Left renal pelvis (tissue), 4 donors: ENCODE measurements around the gene TSPAN3. TPM values are rescaled to one million over a fixed set of nuclear protein-coding genes. Genes with fewer than 3 reads are reported as not detected.

ENCODE experiments used
- DNase-seq, 4 donors: peaks; one replicate each; pipeline ENCODE4 v3.0.0-alpha.2; 2013; ENCODE audit warnings: low read depth in 4 of 4, low spot score in 3 of 4
- polyA plus RNA-seq, 4 donors: library from polyadenylated mRNA; unstranded; fragments of 120-200 nt; gene quantifications; one replicate each; pipeline ENCODE4 v1.2.1, GENCODE V29; 2013; ENCODE audit not compliant: insufficient read length in 4 of 4

TSPAN3 gene
- polyA plus RNA-seq, result 100 to 1,000 TPM; 394 to 522 (median 451) TPM

DNA sequence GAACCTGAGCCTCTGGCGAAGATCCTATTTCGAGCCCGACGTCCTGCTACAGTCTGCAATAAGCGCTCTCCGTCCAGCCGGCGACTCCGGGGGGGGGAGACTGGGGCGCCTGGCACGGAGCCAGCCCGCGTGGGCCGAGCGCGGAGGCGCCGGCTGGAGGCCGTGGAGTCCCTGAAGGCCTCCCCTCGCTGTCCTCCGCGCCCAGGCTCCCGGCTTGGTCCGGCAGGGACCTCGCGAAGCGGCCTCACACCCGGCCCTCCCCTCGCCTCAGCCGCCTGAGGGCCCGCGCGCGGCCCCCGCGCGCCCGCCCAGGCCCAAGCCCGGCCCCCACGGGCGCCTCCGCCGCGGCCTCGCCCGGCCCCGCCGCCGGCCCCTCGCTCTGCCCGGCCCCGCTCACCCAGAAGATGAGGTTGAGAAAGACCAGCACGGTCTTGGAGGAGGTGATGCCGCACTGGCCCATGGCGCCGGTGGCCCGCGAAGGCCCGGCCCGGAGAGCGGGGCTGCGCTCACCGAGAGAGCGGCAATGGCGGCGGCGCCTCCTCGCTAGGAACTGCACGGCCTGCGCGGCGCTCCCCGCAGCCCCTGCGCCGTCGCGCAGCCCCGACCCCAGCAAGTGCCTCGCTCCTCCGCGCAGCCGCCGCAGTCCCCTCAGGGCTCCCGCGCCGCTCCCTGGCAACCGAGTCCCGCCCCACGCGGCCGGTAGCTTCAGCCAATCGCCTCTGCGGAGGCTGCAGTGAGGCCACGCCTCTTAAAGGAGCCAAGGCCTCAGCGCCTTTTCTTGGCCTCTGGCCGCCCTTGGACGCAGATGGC is at the start of gene TSPAN3:
TSPAN3 (minus strand) TSS at position 615 of the 810 bp plus-strand sequence; CDS start at position 460, 155 bp downstream.
- peak; percentile 85 to 87 (median 86) for DNase-seq

DNA sequence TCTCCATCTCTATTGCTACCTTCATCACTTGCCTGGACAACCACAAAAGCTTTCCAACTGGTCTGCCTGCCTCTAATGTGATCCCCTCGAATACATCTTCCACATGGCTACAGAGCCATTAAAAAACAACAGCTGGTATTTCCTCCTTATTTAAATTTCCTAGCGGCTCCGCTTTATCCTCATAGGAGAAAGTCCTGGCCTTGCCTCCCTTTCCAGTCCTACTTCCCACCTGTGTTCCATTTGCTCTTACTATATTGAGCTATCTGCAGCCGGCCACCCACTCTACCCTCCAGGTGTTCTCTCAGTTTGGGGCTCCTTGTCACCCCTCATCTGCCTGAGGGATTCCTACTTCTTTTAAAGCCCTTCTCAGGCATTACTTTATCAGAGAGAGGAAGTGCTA is 49.7 kb upstream of the TSPAN3 start:
- DNase-seq, result no peak

DNA sequence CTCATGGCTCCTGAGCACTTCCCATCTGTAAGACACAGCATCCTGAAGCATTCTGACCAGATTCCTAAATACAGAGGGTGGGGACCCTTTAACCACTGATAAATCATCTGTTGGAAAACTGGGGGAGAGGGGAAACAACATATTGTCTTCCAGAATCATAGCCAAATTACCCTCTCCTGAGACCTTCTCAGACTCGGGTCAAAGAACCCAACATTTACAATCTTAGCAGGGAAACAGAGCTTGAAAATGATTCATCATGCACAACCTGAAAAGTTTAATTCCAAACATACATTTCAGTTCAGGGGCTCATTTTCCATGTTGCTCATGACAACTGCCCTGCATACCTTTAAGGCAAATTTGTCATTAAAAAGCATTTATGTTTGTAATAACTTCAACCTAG is 48.5 kb upstream of the TSPAN3 start:
- no peak for DNase-seq

DNA sequence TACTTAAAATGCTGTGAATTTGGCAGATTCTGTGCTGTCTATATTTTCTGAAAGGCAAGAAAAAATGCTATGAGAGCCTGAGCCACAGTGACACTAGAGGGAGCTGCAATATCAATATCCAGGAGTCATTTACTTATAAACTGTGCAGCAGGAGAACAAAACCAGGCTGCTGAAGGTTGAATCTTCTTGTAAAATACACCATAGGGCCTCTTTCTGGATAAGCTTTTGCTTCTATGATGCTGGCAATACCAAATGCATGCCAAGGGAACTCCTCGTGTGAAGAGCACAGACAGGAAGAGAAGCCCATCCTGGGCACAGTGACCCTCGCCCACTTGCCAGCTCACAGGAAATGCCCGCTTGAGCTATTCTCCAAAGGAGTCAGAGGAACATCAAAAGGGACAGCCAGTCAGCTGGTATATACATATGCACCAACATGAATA is 48.0 kb upstream of the TSPAN3 start:
- peak; percentile 47 to 65 (median 50) for DNase-seq

DNA sequence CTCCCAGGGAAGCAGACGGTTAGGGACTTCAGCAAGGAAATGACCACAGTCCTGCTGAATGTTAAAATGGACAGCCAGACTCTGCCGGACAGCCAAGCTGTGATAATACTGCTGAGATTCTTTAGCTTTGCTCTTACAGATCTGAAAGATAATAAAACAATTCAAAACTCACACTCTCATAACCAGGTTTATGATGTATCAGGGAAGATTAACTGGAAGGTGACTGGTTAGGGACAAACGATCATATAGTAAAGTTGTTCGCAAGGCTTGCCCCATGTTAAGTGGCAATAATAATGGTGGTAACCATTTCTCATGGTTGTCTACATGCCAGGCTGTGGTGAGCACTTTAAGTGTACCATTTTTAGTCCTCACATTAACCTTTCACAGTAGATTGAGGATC is 44.3 kb upstream of the TSPAN3 start:
- no peak for DNase-seq

DNA sequence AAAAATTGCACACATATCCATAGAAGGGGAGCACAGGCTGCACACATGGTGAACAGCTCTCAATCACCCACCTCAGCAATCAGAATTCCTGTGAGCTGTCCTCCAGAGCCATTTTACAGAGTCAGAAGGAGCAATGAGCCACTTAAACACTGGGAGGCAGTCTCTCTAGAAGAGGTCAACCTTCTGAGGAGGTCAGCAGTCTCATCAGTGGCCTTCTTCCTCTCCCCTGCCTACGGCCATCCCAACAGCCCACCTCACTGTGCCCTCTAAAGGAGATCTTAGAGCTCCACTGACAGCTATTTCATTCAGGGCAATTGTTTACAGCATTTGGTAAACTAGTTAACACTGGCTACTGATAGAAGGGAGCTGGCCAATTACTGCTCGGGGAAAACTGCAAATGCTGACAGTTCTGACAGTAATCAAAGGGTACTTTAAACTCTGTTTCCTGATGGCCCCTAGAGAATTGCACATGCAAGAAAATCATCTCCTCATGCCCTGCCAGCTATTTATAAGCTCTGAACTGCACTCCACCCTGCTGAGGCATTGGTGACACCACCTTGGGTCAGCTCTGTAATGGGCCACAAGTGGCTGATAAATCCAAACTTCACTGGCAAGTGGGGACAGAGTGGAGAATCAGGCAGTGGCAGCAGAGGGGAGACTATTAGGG is 42.1 kb upstream of the TSPAN3 start:
- DNase-seq, result no peak

DNA sequence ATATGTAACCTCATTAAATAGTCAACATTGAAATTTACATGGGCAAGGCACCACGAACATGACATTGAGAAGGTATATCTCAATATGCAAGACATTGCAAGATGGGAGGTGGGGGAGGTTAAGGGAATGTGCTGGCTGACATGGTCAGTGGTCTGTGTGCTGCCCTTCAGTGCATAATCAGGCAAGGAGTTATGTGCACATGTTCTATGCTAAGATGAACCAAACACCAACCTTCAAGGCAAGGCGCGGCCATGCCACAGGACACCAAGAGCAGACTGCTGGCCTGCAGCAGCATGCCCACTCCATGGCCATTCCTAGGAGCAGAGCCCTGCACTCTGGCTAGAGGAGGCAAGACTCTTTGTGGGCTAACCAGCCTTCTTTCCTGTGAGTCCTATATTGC is 40.9 kb upstream of the TSPAN3 start:
- DNase-seq, result no peak

DNA sequence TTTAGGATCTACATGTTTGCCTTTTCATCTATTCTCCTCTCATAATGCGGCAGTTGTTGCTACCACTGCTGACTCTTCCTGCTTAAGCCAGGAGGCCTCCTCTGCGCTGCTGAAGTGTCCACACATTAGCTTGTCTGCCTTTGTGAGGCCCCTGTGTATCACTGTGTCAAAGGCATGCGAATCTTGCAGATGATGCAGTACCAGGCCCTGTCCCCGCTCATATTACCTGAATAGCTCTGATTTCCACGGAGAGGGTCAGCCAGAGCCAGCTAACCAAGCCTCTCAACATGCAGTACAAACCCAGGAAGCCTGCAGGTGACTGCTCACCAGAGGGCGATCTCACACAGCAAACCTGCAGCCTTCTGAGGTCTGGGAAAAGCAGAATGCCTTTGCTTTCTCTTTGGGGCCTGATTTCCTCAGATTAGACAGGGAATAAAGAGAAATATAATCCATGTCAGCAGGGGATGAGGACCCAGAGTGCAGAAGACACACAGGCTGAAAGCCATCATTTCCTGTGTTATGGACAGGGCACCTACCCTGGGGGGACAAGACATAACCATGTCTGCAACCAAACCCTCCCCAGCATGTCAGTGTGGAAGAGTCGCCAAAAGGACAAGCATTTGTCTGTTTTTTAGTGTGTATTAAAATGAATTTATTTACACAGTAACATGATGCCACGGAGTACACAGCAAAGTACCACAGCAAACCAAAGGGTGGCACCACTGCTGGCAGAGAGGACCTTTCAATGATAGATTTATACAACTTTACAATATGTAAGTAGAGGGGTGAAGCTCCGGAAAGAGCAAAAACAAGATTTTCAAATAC is 36.8 kb upstream of the TSPAN3 start:
- peak; percentile 48 to 62 (median 52) for DNase-seq

DNA sequence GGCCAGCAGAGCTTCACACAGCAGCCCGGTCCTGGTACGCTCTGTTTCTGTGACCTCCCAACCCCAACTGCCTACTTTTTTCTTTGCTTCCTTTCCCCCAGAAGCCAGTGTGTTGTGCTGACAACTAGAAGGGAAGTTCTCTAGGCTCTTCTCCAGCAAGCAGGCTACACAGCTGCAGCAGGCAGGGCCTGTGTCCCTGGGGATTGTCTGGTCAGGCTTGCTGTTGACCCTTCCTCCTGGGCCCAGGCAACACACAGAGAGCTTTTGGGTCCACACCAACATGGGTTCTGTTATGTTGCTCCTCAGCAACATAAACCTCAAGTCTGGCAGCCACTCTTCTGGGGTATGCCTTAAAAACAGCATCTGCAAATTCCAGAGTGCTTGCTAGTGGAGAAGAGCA is 36.2 kb upstream of the TSPAN3 start:
- DNase-seq, result no peak

DNA sequence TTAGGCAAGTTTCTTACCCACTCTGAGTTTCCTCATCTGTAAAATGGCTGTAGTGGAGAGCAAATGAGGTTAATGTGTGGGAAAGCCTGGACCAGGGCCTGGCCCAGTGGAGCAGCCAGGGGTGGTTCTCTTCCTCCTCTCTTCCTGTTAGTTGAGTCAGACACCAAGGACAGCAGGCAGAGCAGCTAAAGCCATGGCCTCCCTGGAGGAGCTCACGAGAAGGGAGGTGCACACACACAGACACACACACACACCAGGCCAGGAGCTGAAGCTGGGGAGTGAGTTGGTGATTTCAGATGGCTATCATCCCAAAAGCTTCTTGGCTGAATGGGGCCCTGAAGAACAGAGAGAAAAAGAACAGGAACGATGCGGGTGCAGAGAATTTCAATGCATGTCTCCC is 33.2 kb upstream of the TSPAN3 start:
- no peak for DNase-seq

DNA sequence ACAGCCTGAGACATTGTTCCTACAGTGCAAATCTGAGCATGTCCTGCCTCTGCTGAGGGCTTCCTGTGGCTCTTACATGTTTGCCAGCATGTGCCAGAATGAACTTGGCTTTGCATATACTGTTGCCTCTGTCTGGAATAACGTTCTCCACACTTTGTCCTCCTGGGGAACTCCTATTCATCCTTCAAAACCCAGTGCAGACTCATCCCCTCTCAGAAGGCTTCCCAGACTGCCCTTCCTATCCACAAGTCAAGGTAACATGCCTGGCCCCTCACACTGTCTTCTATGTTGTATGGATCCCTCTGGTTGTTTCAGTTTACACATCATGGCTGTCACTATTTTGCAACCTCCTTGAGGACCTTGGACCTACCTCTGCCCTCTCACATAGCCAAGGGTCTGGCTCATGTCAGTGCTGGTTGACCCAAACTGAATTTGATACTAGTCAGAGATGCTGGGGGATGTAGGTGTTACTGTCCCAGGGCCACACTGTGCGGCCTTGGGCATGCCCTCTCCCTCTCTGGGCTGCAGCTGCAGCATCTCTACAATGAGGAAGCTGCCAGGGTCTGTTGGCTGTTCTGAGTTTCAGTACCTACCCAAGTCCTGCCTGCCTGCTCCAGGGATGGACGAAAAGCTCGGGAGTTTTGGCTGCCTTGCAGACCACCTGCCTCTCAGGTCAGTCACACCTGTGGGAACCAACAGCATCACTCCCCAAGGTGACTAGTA is 29.0 kb upstream of the TSPAN3 start:
- no peak for DNase-seq

DNA sequence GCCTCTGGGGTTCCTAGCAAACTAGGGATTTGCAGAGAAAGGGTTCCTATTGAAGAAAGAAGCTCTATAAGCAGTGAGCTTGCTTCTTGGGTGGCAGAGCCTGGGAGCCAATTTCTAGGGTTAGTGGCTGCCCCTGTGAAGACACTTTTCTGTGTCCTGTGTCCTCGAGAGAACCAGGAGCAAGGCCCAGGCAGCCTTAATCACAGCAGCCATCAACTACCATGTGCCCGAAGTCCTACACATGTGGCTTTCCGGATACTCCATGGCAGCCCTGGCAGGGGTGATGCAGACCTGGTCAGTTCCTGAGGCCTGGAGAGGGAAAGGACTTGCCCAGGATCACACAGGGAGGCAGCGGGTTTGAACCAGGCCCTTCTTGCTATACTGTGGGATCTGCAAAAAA is 27.7 kb upstream of the TSPAN3 start:
- DNase-seq, result no peak

DNA sequence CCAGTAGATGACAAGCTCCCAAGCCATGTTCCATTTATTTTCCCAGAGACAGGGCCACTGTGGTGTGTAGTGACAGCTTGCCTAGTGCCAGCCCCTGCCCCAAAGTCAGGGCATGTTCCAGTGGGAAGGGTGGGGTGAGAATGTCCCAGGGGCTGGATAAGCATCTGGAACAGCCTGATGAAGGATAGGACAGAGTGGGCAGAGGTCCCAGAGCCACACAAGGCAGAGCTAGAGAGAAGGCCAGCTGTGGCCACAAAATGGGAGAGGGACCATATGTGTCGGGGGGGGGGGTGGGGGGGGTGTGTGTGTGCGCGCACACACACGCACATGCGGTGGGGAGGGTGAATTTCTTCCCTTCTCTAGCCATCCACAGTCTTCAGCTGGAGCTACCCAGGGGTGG is 27.0 kb upstream of the TSPAN3 start:
- DNase-seq, result no peak

DNA sequence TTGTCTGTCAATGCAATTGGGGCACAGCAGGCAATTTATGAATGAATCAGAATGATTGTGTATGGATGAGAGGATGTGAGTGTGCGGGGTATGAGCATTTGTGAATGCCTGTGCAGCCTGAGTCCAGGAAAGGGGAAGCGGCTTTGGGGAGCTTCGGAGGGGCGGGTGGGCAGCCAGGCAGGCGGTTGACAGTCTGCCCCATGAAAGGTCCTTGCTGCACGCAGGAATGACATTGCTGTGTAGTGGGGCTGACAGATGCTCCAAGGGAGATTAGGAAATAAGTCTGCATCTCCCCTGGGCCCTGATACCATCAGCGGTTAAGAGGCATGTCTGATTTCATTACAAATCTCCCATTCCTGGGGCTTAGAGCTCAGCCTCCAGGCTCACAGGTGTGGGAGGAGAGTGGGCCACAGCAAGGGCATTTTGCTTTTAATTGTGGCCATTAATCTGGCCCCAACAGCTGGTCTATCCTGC is 26.4 kb upstream of the TSPAN3 start:
- no peak for DNase-seq

DNA sequence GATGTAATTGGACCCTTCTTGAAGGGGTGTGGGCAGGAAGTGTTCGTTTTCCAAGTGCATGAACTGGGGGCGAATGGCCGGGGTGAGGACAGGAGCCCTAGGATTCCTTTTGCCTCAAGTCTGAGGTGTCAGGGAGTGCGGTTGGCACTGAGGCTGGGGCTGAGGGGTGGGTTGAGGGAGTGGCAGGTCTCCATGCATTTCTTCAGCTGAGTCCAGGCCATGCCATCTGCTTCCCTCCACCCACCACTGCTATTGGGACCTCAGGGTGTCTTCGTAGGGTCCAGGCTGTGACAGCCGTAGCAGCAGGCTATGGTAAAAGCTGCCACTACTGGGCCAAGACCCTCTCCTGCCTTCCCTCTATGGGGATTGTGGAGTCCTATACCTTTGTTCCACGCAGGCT is 25.6 kb upstream of the TSPAN3 start:
- no peak for DNase-seq

DNA sequence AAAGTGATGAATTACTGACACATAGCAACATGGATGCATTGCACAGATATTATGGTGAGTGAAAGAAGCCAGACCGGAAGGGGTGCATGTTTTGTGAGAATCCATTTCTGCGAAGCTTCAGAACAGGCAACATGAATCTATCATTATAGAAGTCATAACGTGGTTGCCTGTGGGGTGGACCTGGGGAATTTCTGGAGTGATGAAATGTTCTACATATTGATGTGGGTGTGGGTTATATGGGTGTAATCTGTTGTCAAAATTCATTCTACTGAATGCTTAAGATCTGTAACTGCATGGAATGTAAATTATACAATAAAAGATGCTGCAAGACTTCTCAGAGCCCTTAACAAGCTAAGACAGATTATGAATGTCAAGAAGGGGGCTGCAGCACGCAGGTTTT is 25.2 kb upstream of the TSPAN3 start:
- DNase-seq, result no peak

DNA sequence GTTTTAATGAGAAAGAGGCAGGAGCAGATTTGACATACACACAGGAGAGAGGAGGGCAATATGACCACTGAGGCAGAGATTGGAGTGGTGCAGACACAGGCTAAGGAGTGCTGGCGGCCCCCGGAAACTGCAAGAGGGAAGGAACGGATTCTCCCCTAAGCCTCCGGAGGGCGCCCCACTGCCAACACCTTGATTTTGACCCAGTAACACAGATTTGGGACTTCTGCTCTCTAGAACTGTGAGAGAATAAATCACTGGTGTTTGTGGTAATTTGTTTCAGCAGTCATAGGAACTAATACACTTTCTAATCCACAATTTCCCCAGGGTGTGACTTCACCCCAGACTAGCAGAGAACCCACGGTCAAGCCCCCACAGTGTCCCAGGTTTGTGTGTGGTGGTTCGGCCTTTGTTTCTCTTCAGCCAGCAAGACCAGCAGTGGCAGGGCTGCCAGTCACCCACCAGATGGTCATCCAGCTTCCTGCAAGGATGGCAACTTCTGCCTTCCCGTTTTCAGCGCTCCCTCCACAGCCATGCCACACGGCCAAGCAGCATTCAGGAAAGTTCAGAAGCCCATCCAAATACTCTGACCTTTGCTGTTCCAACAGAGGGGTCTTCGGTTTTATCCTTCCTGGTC is 23.6 kb upstream of the TSPAN3 start:
- DNase-seq, result no peak

DNA sequence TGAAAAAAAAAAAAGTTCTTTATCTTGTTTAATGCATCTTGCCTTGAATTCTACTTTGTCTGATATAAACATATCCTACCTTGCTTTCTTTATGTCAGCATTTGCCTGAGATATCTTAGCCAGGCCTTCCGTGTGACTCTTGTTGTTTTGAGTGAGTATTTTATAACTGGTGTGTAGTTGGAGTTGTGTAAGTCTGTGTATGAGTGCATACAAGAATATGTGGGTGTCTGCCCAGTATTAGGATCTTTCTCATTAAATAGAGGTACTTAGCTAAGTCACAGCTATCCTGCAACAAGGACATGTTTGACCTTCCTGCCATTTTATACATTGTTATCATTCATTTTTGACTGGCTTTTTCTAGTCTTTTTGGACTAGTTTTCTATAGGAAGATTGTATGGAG is 22.5 kb upstream of the TSPAN3 start:
- no peak for DNase-seq

DNA sequence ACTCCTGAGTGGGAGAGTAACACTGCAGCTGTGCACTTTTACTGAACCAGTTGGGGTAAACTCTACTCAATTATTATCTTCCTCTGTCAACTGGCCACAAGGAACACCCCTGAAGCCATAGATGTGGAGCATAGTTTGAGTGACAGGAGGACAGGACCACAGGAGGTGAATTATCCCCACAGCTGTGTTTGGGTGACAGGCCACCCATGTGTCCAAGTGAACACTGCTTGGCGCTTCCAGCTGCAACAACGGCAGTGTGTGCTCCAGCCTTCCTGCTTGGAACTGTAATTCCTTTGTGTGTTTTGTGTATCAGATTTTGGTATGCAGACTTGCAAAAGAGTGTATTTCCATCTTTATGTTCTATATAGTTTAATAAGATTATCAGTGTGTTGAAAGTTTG is 20.2 kb upstream of the TSPAN3 start:
- no peak for DNase-seq

DNA sequence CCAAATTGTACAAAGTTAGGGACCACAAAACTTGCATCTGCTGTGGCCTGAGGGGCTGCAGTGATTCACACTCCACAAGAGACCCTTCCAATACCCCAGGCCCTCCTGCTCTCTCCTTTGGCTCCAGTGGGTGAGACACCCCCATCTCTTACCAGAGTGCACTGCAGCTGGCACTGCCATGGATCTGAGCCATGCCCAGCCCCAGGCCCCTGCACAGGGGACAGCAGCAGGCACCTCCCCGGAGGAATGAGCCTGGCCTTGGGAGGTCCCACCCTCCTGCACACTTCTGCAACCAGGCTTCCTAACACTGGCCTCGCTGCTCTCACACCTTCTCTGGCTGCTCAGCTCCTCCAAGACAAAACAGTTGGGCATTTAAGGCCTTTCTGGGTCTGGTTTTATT is 16.3 kb upstream of the TSPAN3 start:
- DNase-seq, result no peak
